DND-41 (cell line): ENCODE measurements around the gene HOXD12.

Source experiments
- EZH2 ChIP-seq: IDR thresholded peaks from 3 replicates; pipeline ENCODE4 v1.6.1; 2012; ENCODE audit warnings: borderline replicate concordance, low read depth, mild to moderate bottlenecking, moderate library complexity, low read length, inconsistent platforms; ENCODE audit not compliant: severe bottlenecking
- TF ChIP-seq, protein P1 (sequence below): IDR thresholded peaks from 2 replicates; pipeline ENCODE4 v1.5.1; 2012; ENCODE audit warnings: borderline replicate concordance, low read length, moderate library complexity, mild to moderate bottlenecking; ENCODE audit not compliant: poor library complexity, severe bottlenecking; ENCODE audit errors: extremely low read depth

DNA sequence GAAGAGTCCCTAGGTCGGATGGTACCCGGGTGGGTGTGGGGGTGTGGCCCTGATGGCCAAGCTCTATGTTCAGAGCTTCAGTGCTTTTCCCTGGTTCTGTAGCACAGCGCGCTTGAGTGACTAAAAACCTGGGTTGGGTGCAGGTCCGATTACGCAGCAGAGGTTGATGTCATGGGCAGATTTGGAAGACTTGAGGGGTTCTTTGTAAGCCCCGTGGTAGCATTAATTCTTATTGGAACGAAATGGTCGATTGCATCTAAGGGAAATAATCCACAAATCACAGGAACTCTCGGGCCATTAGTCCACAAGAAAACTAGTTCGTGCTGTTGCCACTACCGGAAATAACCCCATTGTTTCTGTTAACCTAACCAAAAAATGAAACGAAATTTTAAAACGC lies 38.9 kb downstream of the HOXD12 start:
- TF ChIP-seq, protein P1, sequence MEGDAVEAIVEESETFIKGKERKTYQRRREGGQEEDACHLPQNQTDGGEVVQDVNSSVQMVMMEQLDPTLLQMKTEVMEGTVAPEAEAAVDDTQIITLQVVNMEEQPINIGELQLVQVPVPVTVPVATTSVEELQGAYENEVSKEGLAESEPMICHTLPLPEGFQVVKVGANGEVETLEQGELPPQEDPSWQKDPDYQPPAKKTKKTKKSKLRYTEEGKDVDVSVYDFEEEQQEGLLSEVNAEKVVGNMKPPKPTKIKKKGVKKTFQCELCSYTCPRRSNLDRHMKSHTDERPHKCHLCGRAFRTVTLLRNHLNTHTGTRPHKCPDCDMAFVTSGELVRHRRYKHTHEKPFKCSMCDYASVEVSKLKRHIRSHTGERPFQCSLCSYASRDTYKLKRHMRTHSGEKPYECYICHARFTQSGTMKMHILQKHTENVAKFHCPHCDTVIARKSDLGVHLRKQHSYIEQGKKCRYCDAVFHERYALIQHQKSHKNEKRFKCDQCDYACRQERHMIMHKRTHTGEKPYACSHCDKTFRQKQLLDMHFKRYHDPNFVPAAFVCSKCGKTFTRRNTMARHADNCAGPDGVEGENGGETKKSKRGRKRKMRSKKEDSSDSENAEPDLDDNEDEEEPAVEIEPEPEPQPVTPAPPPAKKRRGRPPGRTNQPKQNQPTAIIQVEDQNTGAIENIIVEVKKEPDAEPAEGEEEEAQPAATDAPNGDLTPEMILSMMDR, result no peak
- no peak for TF ChIP-seq EZH2
